ENCODE data around the gene SLC5A9.

DNA sequence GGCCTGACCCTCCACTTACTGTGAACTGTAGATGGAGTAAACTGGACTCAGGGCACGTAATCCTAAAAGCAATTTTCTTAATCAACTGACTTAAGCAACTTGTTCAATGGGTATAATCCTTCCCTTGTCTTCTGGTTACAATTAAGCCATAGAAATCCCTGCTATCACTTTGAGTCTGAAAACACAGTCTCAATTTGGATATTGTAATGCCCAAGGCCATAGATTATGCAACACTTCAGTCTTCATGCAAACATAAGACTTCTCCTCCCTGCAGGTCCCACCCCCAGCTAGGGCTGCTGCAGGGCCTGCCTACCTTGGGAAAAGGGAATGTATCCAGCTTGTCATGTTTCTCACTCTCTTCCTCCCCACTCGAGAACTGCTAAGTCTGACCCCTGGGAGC lies 6.2 kb upstream of the SLC5A9 start:
- TF ChIP-seq SRF (IDR thresholded peaks at IDR 0.05; ENCODE audit: low read depth, low read length) (no peak), ZNF460 (CRISPR knock-in tag; IDR thresholded peaks at IDR 0.05; ENCODE audit: borderline replicate concordance) (no peak), KMT2B (CRISPR knock-in tag; IDR thresholded peaks at IDR 0.05) (no peak), SIN3A (IDR thresholded peaks at IDR 0.05; ENCODE audit: borderline replicate concordance, low read depth, low read length) (no peak), POLR2A (IDR thresholded peaks at IDR 0.05; ENCODE audit: insufficient read depth in 1 of 2, low read depth in 2 of 2, low read length in 2 of 2) (no peak), MAZ (IDR thresholded peaks at IDR 0.05; ENCODE audit: borderline replicate concordance, low read depth, low read length) (no peak), MAZ (CRISPR knock-in tag; IDR thresholded peaks at IDR 0.05; ENCODE audit: low read depth) (no peak), ZNF772 (CRISPR knock-in tag; IDR thresholded peaks at IDR 0.05) (no peak), TCF7 (IDR thresholded peaks at IDR 0.05; ENCODE audit: low read depth) (no peak), ETV6 (CRISPR knock-in tag; conservative IDR thresholded peaks at IDR 0.05) (no peak), ZNF12 (CRISPR knock-in tag; IDR thresholded peaks at IDR 0.05) (no peak), BCLAF1 (IDR thresholded peaks at IDR 0.05) (no peak), ZNF24 (IDR thresholded peaks at IDR 0.05) (no peak), EP300 (IDR thresholded peaks at IDR 0.05; ENCODE audit: low read depth in 2 of 2, low read length in 2 of 2) (no peak), EP300 (CRISPR knock-in tag; IDR thresholded peaks at IDR 0.05; ENCODE audit: borderline replicate concordance) (no peak), ZNF232 (CRISPR knock-in tag; IDR thresholded peaks at IDR 0.05; ENCODE audit: borderline replicate concordance) (no peak)
